IPS-20b (cell line): ENCODE measurements around the gene CCDC32.

Experiments used
- H3K27ac ChIP-seq: one replicate; pipeline ENCODE4 v1.5.1; 2013; ENCODE audit warnings: low read length
- H3K27me3 ChIP-seq: 2 replicates; pipeline ENCODE4 v1.6.1; 2013; ENCODE audit warnings: mild to moderate bottlenecking, low read length, inconsistent platforms; ENCODE audit not compliant: insufficient read depth
- H3K36me3 ChIP-seq: 2 replicates; pipeline ENCODE4 v1.6.1; 2013; ENCODE audit warnings: low read depth, mild to moderate bottlenecking, inconsistent platforms, low read length, moderate library complexity; ENCODE audit not compliant: insufficient read depth
- H3K4me1 ChIP-seq: 2 replicates; pipeline ENCODE4 v1.6.1; 2013; ENCODE audit warnings: mild to moderate bottlenecking, control low read depth, inconsistent platforms, low read length, moderate library complexity; ENCODE audit not compliant: insufficient read depth
- H3K4me3 ChIP-seq: 2 replicates; pipeline ENCODE4 v1.5.1; 2013; ENCODE audit warnings: mild to moderate bottlenecking, low read length, inconsistent platforms
- H3K9ac ChIP-seq: 2 replicates; pipeline ENCODE4 v1.6.1; 2013; ENCODE audit warnings: low read depth, mild to moderate bottlenecking, inconsistent platforms, low read length, moderate library complexity
- H3K9me3 ChIP-seq: 2 replicates; pipeline ENCODE4 v1.6.1; 2013; ENCODE audit warnings: mild to moderate bottlenecking, low read depth, low read length, inconsistent platforms; ENCODE audit not compliant: insufficient read depth

The CCDC32 gene

DNA sequence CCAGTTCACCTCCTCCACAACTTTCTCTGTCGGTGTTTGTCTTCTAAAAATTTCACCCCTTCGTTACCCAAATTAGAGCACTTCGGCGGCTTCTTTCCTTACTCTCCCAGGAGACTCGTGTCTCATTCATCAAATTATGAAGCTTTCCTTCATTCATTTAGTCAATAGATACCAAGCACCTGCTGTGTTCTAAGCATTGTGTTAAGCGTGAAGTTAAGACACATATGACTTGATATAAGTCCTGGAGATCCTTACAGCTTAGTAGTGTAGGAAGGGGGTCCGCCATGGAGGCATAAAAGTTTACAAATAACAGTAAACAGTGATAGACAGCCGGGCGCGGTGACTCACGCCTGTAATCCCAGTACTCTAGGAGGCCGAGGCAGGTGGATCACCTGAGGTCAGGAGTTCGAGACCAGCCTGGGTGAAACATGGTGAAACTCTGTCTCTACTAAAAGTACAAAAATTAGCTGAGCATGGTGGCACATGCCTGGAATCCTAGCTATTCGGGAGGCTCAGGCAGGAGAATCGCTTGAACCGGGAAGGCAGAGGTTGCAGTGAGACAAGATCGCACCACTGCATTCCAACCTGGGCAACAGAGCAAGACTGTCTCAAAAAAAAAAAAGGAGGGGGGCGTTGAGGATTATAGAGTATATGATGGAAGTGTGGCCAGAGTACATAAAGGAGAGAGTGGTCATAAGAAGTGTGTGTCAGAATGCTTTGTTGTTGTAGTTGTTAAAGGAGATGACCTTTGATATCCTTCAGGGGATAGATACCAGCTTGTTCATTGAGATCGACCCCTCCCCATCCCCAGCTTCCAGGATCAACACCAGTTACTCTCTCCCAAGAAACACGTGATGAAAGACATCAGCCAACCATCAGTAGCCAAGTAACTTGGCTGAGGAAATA is 744 bp upstream of the CCDC32 start:
- Histone ChIP-seq H3K27ac (no peak overlapping the region), H3K36me3 (no peaks in the 10 kb centered on the region), H3K4me3 (peak overlapping the region; percentile 91), H3K4me1 (peaks cover 5% of the 10 kb centered on the region; the same call in 1 of the 2 replicates), H3K27me3 (no peaks in the 10 kb centered on the region), H3K9me3 (no peaks in the 10 kb centered on the region), H3K9ac (peak overlapping the region; percentile 17; the same call in 1 of the 2 replicates)

DNA sequence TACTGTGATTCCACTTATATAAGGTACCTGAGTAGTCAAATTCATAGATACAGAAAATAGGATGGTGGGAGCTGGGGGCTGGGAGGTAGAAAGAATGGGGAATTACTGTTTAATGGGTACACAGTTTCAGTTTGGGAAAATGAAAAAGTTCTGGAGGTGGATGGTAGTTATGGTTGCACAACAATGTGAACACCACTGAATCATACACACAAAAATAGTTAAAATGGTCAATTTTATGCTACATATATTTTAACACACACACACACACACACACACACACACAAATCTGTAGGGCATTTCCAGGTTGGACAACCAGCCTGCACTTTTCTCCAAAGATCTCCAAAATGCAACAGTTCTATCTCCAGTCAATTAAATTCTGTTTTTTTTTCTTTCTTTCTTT is 1.4 kb downstream of the CCDC32 start:
- H3K4me3 ChIP-seq: no peak overlapping the region
- no peaks in the 10 kb centered on the region for H3K4me1 ChIP-seq
- H3K9me3 ChIP-seq: no peaks in the 10 kb centered on the region
- H3K9ac ChIP-seq: no peak overlapping the region
- H3K27ac ChIP-seq: no peak overlapping the region
- H3K27me3 ChIP-seq: no peaks in the 10 kb centered on the region
- no peaks in the 10 kb centered on the region for H3K36me3 ChIP-seq

DNA sequence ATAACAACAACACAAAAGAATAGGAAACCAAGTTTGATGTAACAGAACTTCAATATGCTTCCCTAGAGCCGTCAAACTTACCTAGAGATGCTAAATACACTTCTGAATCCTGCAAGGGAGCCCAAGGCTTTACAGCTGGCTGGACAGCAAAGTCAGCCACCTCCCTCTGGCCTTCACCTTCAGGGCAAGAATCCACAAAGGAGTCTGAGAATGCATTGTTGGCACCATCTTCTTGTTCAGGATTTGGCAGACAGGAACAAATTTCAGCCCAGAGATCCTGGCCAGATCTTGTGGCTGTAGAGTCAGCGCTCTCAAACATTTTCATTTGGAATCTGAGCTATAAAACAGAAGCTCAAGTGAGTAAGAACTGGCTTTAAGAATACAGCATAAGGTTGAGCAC is 2.2 kb downstream of the CCDC32 start:
- Histone ChIP-seq H3K36me3 (no peaks in the 10 kb centered on the region), H3K4me1 (no peaks in the 10 kb centered on the region), H3K27me3 (no peaks in the 10 kb centered on the region), H3K4me3 (no peak overlapping the region), H3K9me3 (no peaks in the 10 kb centered on the region), H3K27ac (no peak overlapping the region), H3K9ac (no peak overlapping the region)

DNA sequence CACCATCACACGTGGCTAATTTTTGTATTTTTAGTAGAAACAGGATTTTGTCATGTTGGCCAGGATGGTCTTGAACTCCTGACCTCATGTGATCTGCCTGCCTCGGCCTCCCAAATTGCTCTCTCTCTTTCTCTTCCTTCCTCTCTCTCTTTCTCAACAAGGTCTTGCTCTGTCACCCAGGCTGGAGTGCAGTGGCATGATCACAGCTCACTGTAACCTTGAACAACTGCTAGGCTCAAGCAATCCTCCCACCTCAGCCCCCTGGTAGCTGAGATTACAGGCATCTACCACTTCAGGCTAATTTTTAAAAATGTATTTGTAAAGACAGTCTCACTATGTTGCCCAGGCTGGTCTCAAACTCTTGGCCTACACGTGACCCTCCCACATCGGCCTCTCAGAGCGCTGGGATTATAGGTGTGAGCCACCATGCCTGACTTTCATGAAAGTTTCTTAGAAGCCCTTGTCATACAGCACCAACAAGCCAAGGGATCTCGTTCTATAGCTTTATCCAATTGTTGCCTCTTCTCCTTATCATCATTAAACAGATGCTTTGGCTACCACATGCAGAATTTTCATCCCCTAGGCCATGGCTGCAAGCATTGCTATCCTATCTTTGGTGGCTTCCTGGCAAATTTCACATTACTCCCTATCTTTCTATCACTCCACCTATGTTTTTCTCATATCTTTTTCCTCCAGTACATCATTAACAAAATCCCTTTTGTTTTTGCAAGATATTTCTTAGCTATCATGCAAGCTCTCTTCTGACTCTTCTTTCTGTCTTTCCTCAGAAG is 5.7 kb downstream of the CCDC32 start:
- Histone ChIP-seq H3K9me3 (no peaks in the 10 kb centered on the region), H3K36me3 (peaks cover 4% of the 10 kb centered on the region; the same call in 1 of the 2 replicates), H3K9ac (no peak overlapping the region), H3K27me3 (no peaks in the 10 kb centered on the region), H3K27ac (no peak overlapping the region), H3K4me1 (peaks cover 13% of the 10 kb centered on the region; the same call in 1 of the 2 replicates), H3K4me3 (no peak overlapping the region)

DNA sequence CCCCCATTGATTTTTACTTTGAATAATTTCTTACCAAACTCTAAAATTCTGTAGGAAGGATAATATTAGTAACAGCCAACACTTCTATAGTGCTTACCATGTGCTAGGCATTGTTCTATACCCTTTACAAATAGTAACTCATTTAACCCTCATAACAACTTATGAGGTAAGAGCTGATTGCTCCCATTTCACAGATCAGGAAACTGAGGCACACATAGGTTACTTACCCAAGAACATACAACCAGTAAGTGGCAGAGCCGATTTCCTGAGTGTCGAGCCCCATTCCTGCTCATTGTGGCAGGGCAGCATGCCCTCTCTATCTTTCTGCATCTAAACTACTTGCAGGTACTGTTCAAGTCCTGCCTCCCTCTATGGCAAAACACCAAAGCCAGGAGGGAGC is 9.0 kb downstream of the CCDC32 start:
- H3K9ac ChIP-seq: no peak overlapping the region
- H3K9me3 ChIP-seq: no peaks in the 10 kb centered on the region
- peaks cover 4% of the 10 kb centered on the region; the same call in 1 of the 2 replicates for H3K36me3 ChIP-seq
- H3K27me3 ChIP-seq: no peaks in the 10 kb centered on the region
- H3K27ac ChIP-seq: no peak overlapping the region
- H3K4me3 ChIP-seq: no peak overlapping the region
- peaks cover 22% of the 10 kb centered on the region for H3K4me1 ChIP-seq

DNA sequence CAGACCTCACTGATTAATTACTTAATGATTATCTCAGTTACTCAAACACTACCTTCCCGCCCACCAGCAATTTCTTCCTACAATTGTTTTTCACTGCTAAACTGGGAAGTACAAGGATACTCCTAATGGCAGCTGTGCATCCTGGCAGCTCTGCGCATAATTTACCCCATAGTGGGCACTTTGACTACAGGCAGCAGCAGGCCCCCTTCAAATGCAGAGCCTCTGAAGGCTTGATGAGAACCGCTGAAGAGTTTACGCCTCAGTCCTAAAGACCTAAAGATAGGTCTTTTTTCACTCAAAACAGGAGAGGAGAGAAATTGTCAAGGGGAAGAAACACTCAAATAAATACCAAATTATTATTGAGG is 10.7 kb downstream of the CCDC32 start:
- peak overlapping the region; percentile 7; the same call in 1 of the 2 replicates for H3K9ac ChIP-seq
- H3K27ac ChIP-seq: no peak overlapping the region
- no peaks in the 10 kb centered on the region for H3K9me3 ChIP-seq
- peaks cover 4% of the 10 kb centered on the region; the same call in 1 of the 2 replicates for H3K36me3 ChIP-seq
- H3K27me3 ChIP-seq: no peaks in the 10 kb centered on the region
- peak overlapping the region; percentile 28; the same call in 1 of the 2 replicates for H3K4me3 ChIP-seq
- H3K4me1 ChIP-seq: peaks cover 22% of the 10 kb centered on the region

DNA sequence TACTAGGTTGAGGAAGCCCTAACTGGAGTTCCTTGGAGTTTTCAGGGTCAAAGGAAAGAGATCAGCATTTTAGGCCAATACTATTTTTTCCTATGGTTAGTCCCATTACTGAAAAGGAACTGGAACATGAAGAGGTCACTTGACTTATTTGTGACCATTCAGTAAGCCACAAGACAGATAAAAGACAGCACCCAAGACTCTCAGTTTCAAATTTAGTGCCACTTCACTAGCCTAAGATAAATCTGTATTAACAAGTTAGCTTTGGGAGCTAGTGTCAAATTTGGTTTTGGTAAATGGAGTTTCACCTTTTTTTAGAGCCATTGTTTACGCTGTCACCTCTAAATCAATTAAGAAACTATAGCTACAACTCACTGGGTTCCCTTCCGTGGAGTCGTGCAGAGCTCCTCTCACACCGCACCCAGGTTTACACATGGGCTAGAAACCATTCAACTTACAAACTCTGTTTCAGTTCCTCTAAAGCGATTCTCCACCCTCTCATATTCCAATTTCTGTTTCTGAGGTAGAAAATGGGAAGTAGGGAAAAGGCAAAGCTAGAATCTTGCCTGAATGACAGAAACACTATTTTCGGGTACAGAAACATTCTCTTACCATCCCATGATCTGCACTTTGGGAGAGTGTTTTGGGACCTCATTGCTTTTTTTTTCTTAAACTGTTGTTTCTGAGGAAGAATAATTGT is 14.4 kb downstream of the CCDC32 start:
- H3K4me1 ChIP-seq: peaks cover 22% of the 10 kb centered on the region

DNA sequence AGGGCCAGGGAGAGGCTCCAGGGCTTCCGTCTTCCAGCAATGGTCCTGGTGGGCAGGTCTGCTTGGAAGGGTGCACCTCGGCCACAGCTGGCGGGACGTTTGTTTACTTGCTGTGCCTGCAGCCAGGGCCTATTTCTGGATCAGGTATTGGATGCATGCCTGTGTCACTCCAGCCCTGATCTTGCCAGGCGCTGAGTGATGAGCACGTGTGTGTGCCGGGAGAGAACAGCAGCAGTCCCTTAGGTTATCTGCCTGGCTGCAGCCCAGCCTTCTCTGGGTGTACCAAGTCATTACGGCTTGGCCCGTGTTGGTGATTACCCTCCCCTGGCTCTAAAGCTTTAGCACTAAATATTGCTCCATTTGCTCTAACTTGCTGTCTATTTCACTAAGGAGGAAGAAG is 14.9 kb downstream of the CCDC32 start:
- H3K4me3 ChIP-seq: no peak overlapping the region
- no peaks in the 10 kb centered on the region for H3K36me3 ChIP-seq
- H3K9ac ChIP-seq: no peak overlapping the region
- H3K9me3 ChIP-seq: no peaks in the 10 kb centered on the region
- no peak overlapping the region for H3K27ac ChIP-seq
- no peaks in the 10 kb centered on the region for H3K27me3 ChIP-seq
- H3K4me1 ChIP-seq: peaks cover 16% of the 10 kb centered on the region

More for the DNA sequence above, 14.4 kb downstream of the CCDC32 start:
- H3K36me3 ChIP-seq: no peaks in the 10 kb centered on the region
- H3K4me3 ChIP-seq: no peak overlapping the region
- H3K27ac ChIP-seq: no peak overlapping the region
- no peaks in the 10 kb centered on the region for H3K9me3 ChIP-seq
- H3K9ac ChIP-seq: no peak overlapping the region
- no peaks in the 10 kb centered on the region for H3K27me3 ChIP-seq

DNA sequence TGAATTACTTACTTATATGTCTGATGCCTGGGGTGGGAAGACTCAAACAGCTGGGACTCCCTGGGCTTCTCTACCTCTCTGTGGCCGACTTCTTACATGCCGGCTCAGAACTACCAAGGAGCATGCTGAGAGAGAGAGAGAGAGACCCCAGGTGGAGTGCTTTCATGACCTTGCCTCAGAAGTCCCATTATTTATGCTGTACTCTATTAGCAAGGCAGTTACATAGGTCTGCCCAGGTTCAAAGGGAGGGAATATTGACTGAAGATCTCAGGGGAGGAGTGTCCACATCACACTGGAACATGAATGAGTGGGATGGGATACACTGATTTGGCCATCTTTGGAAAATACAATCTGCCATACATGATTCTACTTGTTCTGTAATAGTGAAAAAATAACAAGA is 16.2 kb downstream of the CCDC32 start:
- Histone ChIP-seq H3K36me3 (no peaks in the 10 kb centered on the region), H3K4me3 (no peak overlapping the region), H3K27ac (no peak overlapping the region), H3K9ac (no peak overlapping the region), H3K4me1 (peaks cover 4% of the 10 kb centered on the region), H3K27me3 (no peaks in the 10 kb centered on the region), H3K9me3 (no peaks in the 10 kb centered on the region)

DNA sequence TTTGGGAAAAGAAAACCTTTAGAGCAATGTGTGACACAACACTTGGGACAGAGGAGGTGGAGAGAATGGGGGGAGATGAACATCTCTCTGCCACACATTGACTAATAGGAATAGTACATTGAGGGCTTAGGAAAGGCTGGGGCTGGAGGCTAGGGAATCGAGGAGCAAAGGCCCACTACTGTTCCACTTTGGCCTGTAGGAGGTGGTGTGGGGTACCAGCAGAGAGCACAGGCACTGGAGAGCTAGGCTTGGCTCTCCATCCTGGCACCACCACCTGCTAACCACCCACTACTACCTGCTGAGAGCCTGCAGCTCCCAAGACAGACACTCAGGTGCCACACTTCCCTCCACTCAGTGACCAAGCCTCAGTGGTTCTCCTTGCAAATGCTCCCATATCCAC is 19.4 kb downstream of the CCDC32 start:
- H3K9ac ChIP-seq: no peak overlapping the region
- no peaks in the 10 kb centered on the region for H3K27me3 ChIP-seq
- no peaks in the 10 kb centered on the region for H3K4me1 ChIP-seq
- H3K27ac ChIP-seq: no peak overlapping the region
- H3K36me3 ChIP-seq: no peaks in the 10 kb centered on the region
- no peak overlapping the region for H3K4me3 ChIP-seq
- no peaks in the 10 kb centered on the region for H3K9me3 ChIP-seq

DNA sequence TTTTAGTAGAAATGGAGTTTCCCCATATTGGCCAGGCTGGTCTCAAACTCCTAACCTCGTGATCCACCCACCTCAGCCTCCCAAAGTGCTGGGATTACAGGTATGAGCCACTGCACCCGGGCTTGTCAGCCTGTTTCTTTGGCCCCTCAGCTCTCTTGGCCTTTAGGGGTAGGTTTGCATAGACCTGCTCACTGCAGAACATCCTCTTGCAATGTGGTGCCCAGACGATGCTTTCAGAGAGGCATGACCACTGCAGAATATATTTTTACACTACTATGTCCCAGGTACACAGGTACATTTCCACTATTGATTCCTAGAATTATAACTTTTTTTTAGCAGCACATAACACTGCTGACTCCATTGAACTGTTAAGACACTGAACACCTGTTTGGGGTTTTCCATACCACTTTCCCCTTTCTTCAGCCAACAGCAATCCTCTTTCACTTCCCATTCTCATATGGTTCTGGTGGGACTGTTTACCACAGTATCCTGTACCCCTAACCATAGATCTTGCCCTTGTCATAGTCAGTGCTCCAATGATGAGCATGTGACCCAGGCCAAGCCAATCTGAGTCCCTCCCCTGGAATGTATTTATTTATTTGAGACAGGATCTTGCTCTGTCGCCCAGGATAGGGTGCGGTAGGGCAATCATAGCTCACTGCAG is 21.1 kb downstream of the CCDC32 start:
- Histone ChIP-seq H3K9me3 (no peaks in the 10 kb centered on the region), H3K27me3 (no peaks in the 10 kb centered on the region), H3K4me3 (no peak overlapping the region), H3K36me3 (no peaks in the 10 kb centered on the region), H3K27ac (no peak overlapping the region), H3K9ac (no peak overlapping the region), H3K4me1 (no peaks in the 10 kb centered on the region)
